ENCODE results near the gene SHROOM3.

The SHROOM3 gene

DNA sequence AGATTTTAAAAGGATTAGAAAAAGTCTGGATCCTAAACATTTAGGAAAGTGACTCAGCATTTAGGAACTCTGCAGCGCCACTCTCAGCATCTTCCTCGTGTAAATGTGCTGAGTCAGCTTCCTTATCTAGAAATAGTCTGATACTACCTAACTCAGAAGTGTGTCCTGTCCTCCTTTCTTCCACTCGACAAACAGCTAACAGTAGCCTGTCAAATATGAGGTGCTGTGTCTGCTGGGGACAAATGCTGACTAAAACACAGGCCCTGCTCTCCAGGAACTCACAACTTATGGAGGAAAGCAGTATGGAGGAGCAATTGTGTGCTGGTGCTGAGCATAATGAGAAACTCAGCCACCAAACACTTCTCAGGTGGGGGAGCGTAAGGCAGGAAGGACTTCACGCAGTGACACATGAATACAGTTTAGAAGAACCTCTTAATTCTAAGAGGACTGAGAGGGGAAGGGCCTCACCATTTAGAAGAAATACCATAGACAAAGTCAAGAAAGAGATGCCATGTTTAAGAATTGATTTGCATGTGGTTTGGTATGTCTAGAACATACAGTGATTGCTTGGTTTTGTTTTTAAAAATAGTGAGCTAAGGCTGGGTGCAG, 337.6 kb downstream of the SHROOM3 start:
- Histone ChIP-seq H2AK5ac (ENCODE audit: low read length, severe bottlenecking) (peak overlapping the region; percentile 44), H3K4me1 (ENCODE audit: control insufficient read depth, insufficient read depth, low read depth, low read length) (peaks cover 9% of the 10 kb centered on the region), H3K27ac (ENCODE audit: low read length, poor library complexity, severe bottlenecking) (no peak overlapping the region), H2BK12ac (ENCODE audit: low read length in 2 of 2) (peak overlapping the region; percentile 87 to 99), H3K14ac (ENCODE audit: low read length in 2 of 2) (no peak overlapping the region), H4K8ac (ENCODE audit: low read length) (peak overlapping the region; percentile 16), H3K4me3 (ENCODE audit: insufficient read depth in 1 of 2, low read depth in 1 of 2, low read length in 2 of 2) (no peak overlapping the region), H3K4me2 (ENCODE audit: low read length, poor library complexity, severe bottlenecking) (no peak overlapping the region), H3K9me3 (ENCODE audit: control insufficient read depth, low read length) (peaks cover 7% of the 10 kb centered on the region), H3K23ac (ENCODE audit: low read length in 2 of 2) (no peak overlapping the region), H4K91ac (ENCODE audit: low read length) (peak overlapping the region; percentile 6), H2BK5ac (ENCODE audit: low read depth, low read length, poor library complexity, severe bottlenecking) (no peak overlapping the region), H3K18ac (ENCODE audit: low read depth in 1 of 2, low read length in 2 of 2) (peak overlapping the region; percentile 67 to 89), H3K27me3 (ENCODE audit: control insufficient read depth in 1 of 2, insufficient read depth in 1 of 2, low read length in 2 of 2) (no peaks in the 10 kb centered on the region), H3K79me1 (replicated peaks; ENCODE audit: low read length, poor library complexity, severe bottlenecking) (peaks cover 4% of the 10 kb centered on the region), H2AFZ (ENCODE audit: low read depth, low read length) (no peak overlapping the region), H2BK120ac (ENCODE audit: low read depth, low read length) (peak overlapping the region; percentile 64), H3K4ac (ENCODE audit: low read depth in 1 of 2, low read length in 2 of 2) (peak overlapping the region; percentile 5 to 42), H2BK15ac (ENCODE audit: low read depth, poor library complexity, severe bottlenecking) (peak overlapping the region; percentile 19), H3K36me3 (ENCODE audit: control insufficient read depth in 1 of 2, insufficient read depth in 2 of 2, low read depth in 1 of 2, low read length in 2 of 2) (peaks cover 8 to 19% of the 10 kb centered on the region in 2 experiments), H3K9ac (ENCODE audit: low read length) (no peak overlapping the region)
- peak; percentile 73 for DNase-seq
- 43% methylated on average over 4 of the region's 5 CpGs for WGBS

DNA sequence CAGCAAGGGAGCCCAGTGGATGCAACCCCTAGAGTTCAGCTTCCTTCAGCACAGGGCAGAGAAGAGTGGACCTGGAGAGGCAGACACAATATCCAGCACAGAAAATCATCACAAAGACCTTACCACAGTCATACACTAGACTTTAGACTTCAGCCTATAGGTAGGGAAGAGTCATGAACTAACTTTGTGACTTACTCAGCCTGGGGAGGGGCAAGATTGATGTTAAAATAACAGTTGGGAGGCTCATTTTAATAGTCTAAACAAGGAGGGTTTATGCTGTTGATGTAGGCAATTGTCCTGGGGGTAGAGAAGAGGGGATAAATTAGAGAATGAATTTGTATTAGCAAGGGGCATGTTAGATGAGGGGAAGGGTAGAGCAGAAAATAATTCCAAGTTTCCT, 338.7 kb downstream of the SHROOM3 start:
- peaks cover 8 to 21% of the 10 kb centered on the region in 2 experiments for H3K36me3 ChIP-seq (ENCODE audit: control insufficient read depth in 1 of 2, insufficient read depth in 2 of 2, low read depth in 1 of 2, low read length in 2 of 2)
- no peak for DNase-seq
- no peak overlapping the region for H3K4me3 ChIP-seq (ENCODE audit: insufficient read depth in 1 of 2, low read depth in 1 of 2, low read length in 2 of 2)
- no peak overlapping the region for H3K27ac ChIP-seq (ENCODE audit: low read length, poor library complexity, severe bottlenecking)
- no peak overlapping the region for H3K4ac ChIP-seq (ENCODE audit: low read depth in 1 of 2, low read length in 2 of 2)
- H3K4me1 ChIP-seq (ENCODE audit: control insufficient read depth, insufficient read depth, low read depth, low read length), result peaks cover 5% of the 10 kb centered on the region
- H2BK12ac ChIP-seq (ENCODE audit: low read length in 2 of 2), result peak overlapping the region in 1 of 2 experiments; percentile 21
- no peak overlapping the region for H2AFZ ChIP-seq (ENCODE audit: low read depth, low read length)
- H2AK5ac ChIP-seq (ENCODE audit: low read length, severe bottlenecking), result peak overlapping the region; percentile 4
- peaks cover 4% of the 10 kb centered on the region for H3K79me1 ChIP-seq (replicated peaks; ENCODE audit: low read length, poor library complexity, severe bottlenecking)
- H2BK5ac ChIP-seq (ENCODE audit: low read depth, low read length, poor library complexity, severe bottlenecking), result no peak overlapping the region
- no peak overlapping the region for H4K91ac ChIP-seq (ENCODE audit: low read length)
- no peak overlapping the region for H3K9ac ChIP-seq (ENCODE audit: low read length)
- no peak overlapping the region for H3K14ac ChIP-seq (ENCODE audit: low read length in 2 of 2)
- H3K4me2 ChIP-seq (ENCODE audit: low read length, poor library complexity, severe bottlenecking), result no peak overlapping the region
- H2BK120ac ChIP-seq (ENCODE audit: low read depth, low read length), result no peak overlapping the region
- H2BK15ac ChIP-seq (ENCODE audit: low read depth, poor library complexity, severe bottlenecking), result no peak overlapping the region
- H3K23ac ChIP-seq (ENCODE audit: low read length in 2 of 2), result no peak overlapping the region
- H4K8ac ChIP-seq (ENCODE audit: low read length), result no peak overlapping the region
- peaks cover 7% of the 10 kb centered on the region for H3K9me3 ChIP-seq (ENCODE audit: control insufficient read depth, low read length)
- H3K18ac ChIP-seq (ENCODE audit: low read depth in 1 of 2, low read length in 2 of 2), result peak overlapping the region in 1 of 2 experiments; percentile 60
- no peaks in the 10 kb centered on the region for H3K27me3 ChIP-seq (ENCODE audit: control insufficient read depth in 1 of 2, insufficient read depth in 1 of 2, low read length in 2 of 2)

DNA sequence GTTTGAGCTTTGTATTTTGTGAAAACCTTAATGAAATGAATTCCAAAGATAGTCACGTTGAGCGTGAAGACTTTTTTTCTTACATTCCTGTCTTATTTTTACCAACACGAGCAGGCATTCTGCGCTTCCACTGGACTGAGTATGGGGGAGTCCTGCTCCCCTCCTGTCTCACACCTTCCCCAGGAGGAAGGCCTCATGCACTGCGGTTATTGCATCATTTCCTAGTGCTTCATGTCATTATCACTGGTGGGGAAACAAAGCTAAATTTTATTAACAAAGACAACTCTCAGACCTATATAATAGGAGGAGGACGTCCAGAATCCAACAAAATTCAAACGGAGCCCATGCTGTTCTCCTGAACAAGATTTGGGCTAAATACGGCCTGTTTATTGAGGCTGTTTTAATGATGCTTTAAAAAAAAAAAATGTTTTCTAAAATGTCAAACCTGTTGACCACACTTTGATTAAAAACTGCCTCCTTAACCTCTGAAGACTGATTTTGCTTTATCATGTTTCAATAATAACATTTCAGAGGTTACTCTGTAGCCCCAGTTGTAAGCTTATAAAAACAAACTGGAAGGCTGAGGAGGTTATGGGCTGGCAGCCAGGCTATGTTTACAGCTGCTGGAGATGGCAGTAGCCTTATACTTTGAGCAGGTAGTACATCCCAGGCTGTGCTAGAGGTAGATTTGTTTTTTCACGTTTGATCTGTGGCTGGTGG, 344.9 kb downstream of the SHROOM3 start:
- Histone ChIP-seq H3K9ac (ENCODE audit: low read length) (no peak overlapping the region), H2BK5ac (ENCODE audit: low read depth, low read length, poor library complexity, severe bottlenecking) (no peak overlapping the region), H3K79me1 (replicated peaks; ENCODE audit: low read length, poor library complexity, severe bottlenecking) (peaks cover 6% of the 10 kb centered on the region), H3K14ac (ENCODE audit: low read length in 2 of 2) (peak overlapping the region in 1 of 2 experiments; percentile 89), H3K23ac (ENCODE audit: low read length in 2 of 2) (no peak overlapping the region), H2BK12ac (ENCODE audit: low read length in 2 of 2) (peak overlapping the region; percentile 92 to 100), H4K91ac (ENCODE audit: low read length) (no peak overlapping the region), H2AFZ (ENCODE audit: low read depth, low read length) (no peak overlapping the region), H3K27ac (ENCODE audit: low read length, poor library complexity, severe bottlenecking) (peak overlapping the region; percentile 50), H3K18ac (ENCODE audit: low read depth in 1 of 2, low read length in 2 of 2) (peak overlapping the region; percentile 37 to 82), H3K4me1 (ENCODE audit: control insufficient read depth, insufficient read depth, low read depth, low read length) (peaks cover 12% of the 10 kb centered on the region), H3K27me3 (ENCODE audit: control insufficient read depth in 1 of 2, insufficient read depth in 1 of 2, low read length in 2 of 2) (no peaks in the 10 kb centered on the region), H2AK5ac (ENCODE audit: low read length, severe bottlenecking) (peak overlapping the region; percentile 63), H4K8ac (ENCODE audit: low read length) (no peak overlapping the region), H3K4me2 (ENCODE audit: low read length, poor library complexity, severe bottlenecking) (no peak overlapping the region), H3K4me3 (ENCODE audit: insufficient read depth in 1 of 2, low read depth in 1 of 2, low read length in 2 of 2) (no peak overlapping the region), H2BK15ac (ENCODE audit: low read depth, poor library complexity, severe bottlenecking) (no peak overlapping the region), H3K36me3 (ENCODE audit: control insufficient read depth in 1 of 2, insufficient read depth in 2 of 2, low read depth in 1 of 2, low read length in 2 of 2) (peaks cover 3 to 8% of the 10 kb centered on the region in 2 experiments), H2BK120ac (ENCODE audit: low read depth, low read length) (peak overlapping the region; percentile 82), H3K9me3 (ENCODE audit: control insufficient read depth, low read length) (peaks cover 7% of the 10 kb centered on the region), H3K4ac (ENCODE audit: low read depth in 1 of 2, low read length in 2 of 2) (peak overlapping the region in 1 of 2 experiments; percentile 82)
- 73% methylated on average over 8 of the region's 9 CpGs for WGBS
- DNase-seq, result no peak
